Adrenal gland (tissue), 12 donors: ENCODE measurements around the gene KCNH6. TPM values are rescaled to one million over a fixed set of nuclear protein-coding genes. Genes with fewer than 3 reads are reported as not detected.

Experiments used
- DNase-seq, 7 donors: peaks; one replicate each; pipeline ENCODE4 v3.0.0-alpha.2; 2019 to 2020
- H3K27ac ChIP-seq, 5 donors: fragments of 200-600 bp; sonication (generic) in 4 of 5; 1 replicate in 3 of 5; 2 replicates in 2 of 5; pipeline versions ENCODE4 v1.5.1 to v1.8.0; 2016 to 2020; ENCODE audit warnings: mild to moderate bottlenecking in 1 of 5
- H3K27me3 ChIP-seq: fragments of 200-600 bp; 2 replicates; pipeline ENCODE4 v1.8.0; 2021
- H3K36me3 ChIP-seq, 2 donors: fragments of 200-600 bp; replicated peaks in 1 of 2; 1 replicate in 1 of 2; 2 replicates in 1 of 2; pipeline versions ENCODE4 v1.5.1 to v1.8.0; 2018 to 2022
- H3K4me1 ChIP-seq, 2 donors: fragments of 200-600 bp; replicated peaks in 1 of 2; 1 replicate in 1 of 2; 2 replicates in 1 of 2; pipeline versions ENCODE4 v1.5.1 to v1.8.0; 2018 to 2021
- H3K4me3 ChIP-seq, 4 donors: fragments of 200-600 bp; sonication (generic) in 3 of 4; one replicate each; pipeline ENCODE4 v1.5.1; 2016 to 2018
- H3K9me3 ChIP-seq, 3 donors: fragments of 200-600 bp; sonication (generic) in 1 of 3; replicated peaks in 1 of 3; 1 replicate in 2 of 3; 2 replicates in 1 of 3; pipeline versions ENCODE4 v1.5.1 to v1.8.0; 2016 to 2021
- POLR2A ChIP-seq, 2 donors: fragments of 450-650 bp; IDR thresholded peaks; one replicate each; pipeline ENCODE4 v1.6.1; 2017; ENCODE audit warnings: antibody characterized with exemption in 2 of 2, mild to moderate bottlenecking in 2 of 2, moderate library complexity in 1 of 2
- WGBS, 4 donors: extraction: QIAGEN DNeasy Blood & Tissue Kit in 2 of 4; methylation state at CpG; one replicate each; pipeline versions ENCODE4 v1.1.5 to v1.1.7; 2013 to 2017; 5-methylcytosine and 5-hydroxymethylcytosine counted together
- intact Hi-C, 2 donors: fragments of 100-400 bp; cut with DNase I; formaldehyde crosslinking; loops; one replicate each; pipeline versions ENCODE4 v1.14.1 to v1.15.0; 2022 to 2023
- polyA plus RNA-seq, 3 donors: library from polyadenylated mRNA; stranded (reverse); fragments of 200-250 nt in 2 of 3; fragments of 350-450 nt in 1 of 3; fragmentation: Illumina TruSeq in 1 of 3; extraction: RNeasy Lipid Tissue Mini Kit (QIAGEN cat#74804) in 1 of 3; gene quantifications; one replicate each; pipeline ENCODE4 v1.2.3, GENCODE V29; 2013 to 2014
- total RNA-seq, 9 donors: library from RNA; depleted of rRNA in 4 of 9; stranded (reverse); fragments of >200 nt in 4 of 9; fragments of 120-200 nt in 1 of 9; fragmentation: NEBNext Ultra II Directional in 1 of 9; extraction: Animal tissue kit (Norgen Biotek cat#: 25700) in 1 of 9; gene quantifications; one replicate each; pipeline versions ENCODE4 v1.1.0 to v1.2.4, GENCODE V29; 2013 to 2023
- TF ChIP-seq, protein P1 (sequence below), 6 experiments: fragments of 450-650 bp in 4 of 6; fragments of 200-600 bp in 2 of 6; sonication (generic) in 1 of 6; IDR thresholded peaks; 1 replicate in 5 of 6; 2 replicates in 1 of 6; pipeline versions ENCODE4 v1.5.1 to v1.8.0; 2016 to 2021; ENCODE audit warnings: antibody characterized with exemption in 6 of 6, mild to moderate bottlenecking in 2 of 6, moderate library complexity in 1 of 6
- donor health status: healthy with polysubstance abuse.
- donor health status: Bipolar disorder and iron deficiency.
- donor health status: DM: yes; HTN: yes; CAD: no.
- donor health status: DM: no; HTN: no; CAD: no.
- donor health status: DM: no; HTN: no; CAD: no.
- donor health status: DM: yes; HTN: yes; CAD: no.

Gene KCNH6
- total and polyA plus RNA-seq, 12 donors = 0.11 to 0.41 (median 0.32) TPM; not detected in 7

DNA sequence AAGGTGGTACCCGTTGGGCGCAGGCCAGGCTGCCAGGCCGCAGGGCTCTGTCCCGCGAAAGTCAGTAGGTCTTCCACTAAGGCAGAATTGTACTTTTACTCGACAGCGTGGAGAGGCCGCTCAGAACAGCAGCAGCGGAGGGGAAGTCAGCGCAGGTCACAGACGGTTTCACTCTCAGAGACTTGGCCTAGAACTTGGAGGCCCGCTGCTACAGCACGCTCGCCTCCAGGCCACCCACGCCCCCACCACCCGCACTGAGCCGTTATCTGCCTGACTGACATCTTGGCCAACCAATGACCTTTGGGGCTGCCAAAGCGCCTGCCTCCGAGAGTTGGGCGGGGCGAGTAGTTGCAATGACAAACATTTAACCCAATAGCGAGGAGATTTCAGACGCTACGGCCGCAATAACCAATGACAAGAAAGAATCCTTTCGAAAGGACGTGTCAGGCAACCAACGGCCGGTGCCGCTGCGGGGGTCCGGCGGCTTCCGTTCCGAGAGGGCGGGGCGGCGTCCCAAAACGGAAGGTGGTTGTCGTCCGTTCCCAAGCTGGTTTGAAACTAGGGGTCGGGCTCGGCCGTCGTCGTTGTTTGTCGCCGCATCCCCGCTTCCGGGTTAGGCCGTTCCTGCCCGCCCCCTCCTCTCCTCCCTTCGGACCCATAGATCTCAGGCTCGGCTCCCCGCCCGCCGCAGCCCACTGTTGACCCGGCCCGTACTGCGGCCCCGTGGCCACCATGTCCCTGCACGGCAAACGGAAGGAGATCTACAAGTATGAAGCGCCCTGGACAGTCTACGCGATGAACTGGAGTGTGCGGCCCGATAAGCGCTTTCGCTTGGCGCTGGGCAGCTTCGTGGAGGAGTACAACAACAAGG is 27.0 kb downstream of the KCNH6 start, which contains the start of gene DCAF7:
DCAF7 (plus strand) TSS at position 532 of the 871 bp plus-strand sequence; CDS start at position 733, 201 bp downstream.
- 0 to 1% (median 0%) methylated on average over 12 to 72 of the region's 72 CpGs for WGBS, 4 donors
- TF ChIP-seq POLR2A (IDR thresholded peaks at IDR 0.05) = peak; percentile 42 to 88
- TF ChIP-seq, protein P1, sequence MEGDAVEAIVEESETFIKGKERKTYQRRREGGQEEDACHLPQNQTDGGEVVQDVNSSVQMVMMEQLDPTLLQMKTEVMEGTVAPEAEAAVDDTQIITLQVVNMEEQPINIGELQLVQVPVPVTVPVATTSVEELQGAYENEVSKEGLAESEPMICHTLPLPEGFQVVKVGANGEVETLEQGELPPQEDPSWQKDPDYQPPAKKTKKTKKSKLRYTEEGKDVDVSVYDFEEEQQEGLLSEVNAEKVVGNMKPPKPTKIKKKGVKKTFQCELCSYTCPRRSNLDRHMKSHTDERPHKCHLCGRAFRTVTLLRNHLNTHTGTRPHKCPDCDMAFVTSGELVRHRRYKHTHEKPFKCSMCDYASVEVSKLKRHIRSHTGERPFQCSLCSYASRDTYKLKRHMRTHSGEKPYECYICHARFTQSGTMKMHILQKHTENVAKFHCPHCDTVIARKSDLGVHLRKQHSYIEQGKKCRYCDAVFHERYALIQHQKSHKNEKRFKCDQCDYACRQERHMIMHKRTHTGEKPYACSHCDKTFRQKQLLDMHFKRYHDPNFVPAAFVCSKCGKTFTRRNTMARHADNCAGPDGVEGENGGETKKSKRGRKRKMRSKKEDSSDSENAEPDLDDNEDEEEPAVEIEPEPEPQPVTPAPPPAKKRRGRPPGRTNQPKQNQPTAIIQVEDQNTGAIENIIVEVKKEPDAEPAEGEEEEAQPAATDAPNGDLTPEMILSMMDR (IDR thresholded peaks at IDR 0.05) = no peak
- H3K4me1 ChIP-seq = peaks cover 6 to 42% of the 10 kb centered on the region in 2 donors
- H3K27me3 ChIP-seq = no peaks in the 10 kb centered on the region
- peak within 1 kb of the TSS; percentile 27 to 92 (median 82) for H3K4me3 ChIP-seq
- H3K9me3 ChIP-seq = no peaks in the 10 kb centered on the region
- peak within 1 kb of the TSS; percentile 90 to 96 (median 94) for H3K27ac ChIP-seq
- H3K36me3 ChIP-seq = no peaks in the 10 kb centered on the region
- intact Hi-C loops = no loop called here
- DNase-seq = peak; percentile 99 to 100 (median 100)

DNA sequence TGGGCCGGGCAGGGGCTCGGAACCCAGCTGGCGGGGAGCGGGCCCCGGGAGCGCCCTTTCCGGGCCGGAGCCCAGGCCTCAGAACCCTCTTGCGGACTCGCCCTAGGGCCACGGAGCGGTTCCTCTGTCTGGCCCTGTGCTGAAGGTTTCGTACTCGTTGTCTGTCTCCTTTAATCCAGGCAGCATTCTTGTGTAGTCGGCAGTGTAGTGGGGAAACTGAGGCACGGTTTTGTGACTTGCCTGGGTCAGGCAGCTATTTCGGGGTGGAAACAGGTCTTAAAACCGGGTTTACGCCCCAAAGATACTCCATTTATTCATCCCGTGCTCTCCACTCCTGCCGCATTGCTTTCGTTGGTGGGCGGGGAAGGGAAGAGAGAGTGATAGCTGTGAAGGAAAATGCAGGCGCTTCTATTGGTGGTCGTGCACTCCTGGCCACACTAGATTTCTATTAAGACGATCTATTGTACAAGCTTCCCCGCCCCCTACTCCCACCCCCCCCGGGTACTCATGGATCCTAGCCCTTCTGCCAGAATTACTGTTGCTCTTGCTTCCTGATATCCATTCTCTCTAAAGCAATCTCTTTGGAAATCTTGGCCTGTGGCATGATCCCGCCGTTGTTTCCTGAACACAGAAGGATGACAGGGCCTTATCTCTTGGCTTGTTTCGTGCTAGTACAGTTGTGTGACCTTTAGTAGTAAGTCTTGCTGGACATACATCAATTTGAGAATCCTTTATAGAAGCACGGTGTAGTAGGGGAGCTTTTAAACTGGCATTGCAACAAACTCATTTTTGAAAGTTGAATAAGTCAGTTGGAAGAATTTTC is 27.9 kb downstream of the KCNH6 start:
- no peaks in the 10 kb centered on the region for H3K9me3 ChIP-seq
- DNase-seq = peak in 6 of 7 donors; percentile 33 to 65 (median 44)
- intact Hi-C loops = no loop called here
- H3K4me3 ChIP-seq = peak overlapping the region; percentile 27 to 92 (median 82)
- H3K27me3 ChIP-seq = no peaks in the 10 kb centered on the region
- H3K36me3 ChIP-seq = no peaks in the 10 kb centered on the region
- 0 to 1% (median 1%) methylated on average over 17 to 32 of the region's 32 CpGs for WGBS, 4 donors
- peak overlapping the region; percentile 89 to 96 (median 94) for H3K27ac ChIP-seq
- peaks cover 6 to 50% of the 10 kb centered on the region in 2 donors for H3K4me1 ChIP-seq
- TF ChIP-seq, protein P1 (IDR thresholded peaks at IDR 0.05) = no peak
- no peak for TF ChIP-seq POLR2A (IDR thresholded peaks at IDR 0.05)

DNA sequence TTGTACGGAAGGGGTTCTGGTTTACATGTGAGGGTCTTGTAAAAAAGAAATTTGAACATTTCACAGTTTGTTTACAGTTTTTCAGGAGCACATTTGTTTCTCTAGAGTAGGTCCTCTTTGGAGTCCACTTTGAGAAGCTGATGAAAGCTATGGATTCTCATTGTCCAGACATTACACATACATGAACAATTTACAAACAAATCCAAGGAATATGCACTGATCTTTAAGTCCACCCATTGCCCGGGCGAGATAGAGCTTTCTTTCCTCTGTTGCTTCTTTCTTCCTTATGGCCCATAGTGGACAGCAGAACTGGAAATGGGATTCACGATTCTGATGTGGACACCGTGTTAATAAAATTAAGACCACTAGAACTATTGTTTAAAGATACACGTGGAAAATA is 29.1 kb downstream of the KCNH6 start:
- intact Hi-C loops = no loop called here
- no peak for DNase-seq
- no peak for TF ChIP-seq POLR2A (IDR thresholded peaks at IDR 0.05)
- TF ChIP-seq, protein P1 (IDR thresholded peaks at IDR 0.05) = no peak
- Histone ChIP-seq H3K4me3 (peak overlapping the region in 1 of 4 donors; percentile 14), H3K4me1 (peaks cover 6 to 51% of the 10 kb centered on the region in 2 donors), H3K36me3 (no peaks in the 10 kb centered on the region), H3K27me3 (no peaks in the 10 kb centered on the region), H3K27ac (peak overlapping the region in 1 of 5 donors; percentile 1), H3K9me3 (no peaks in the 10 kb centered on the region)
- 44 to 52% (median 46%) methylated on average over 6 of the region's 6 CpGs for WGBS, 4 donors
